HG02981 (cell line): ENCODE results near the gene CACNA1A.
"Not testable (repeated sequence)": the region's sequence is repeated elsewhere in the genome, so short reads cannot be mapped to it uniquely, and the experiment has no call there.

Source experiments
- ATAC-seq: cut with Tn5 transposase; IDR thresholded peaks from one replicate; pipeline ENCODE4 v1.9.1; 2021; ENCODE audit warnings: mild to moderate bottlenecking, moderate library complexity; ENCODE audit not compliant: unreplicated experiment

The CACNA1A gene

DNA sequence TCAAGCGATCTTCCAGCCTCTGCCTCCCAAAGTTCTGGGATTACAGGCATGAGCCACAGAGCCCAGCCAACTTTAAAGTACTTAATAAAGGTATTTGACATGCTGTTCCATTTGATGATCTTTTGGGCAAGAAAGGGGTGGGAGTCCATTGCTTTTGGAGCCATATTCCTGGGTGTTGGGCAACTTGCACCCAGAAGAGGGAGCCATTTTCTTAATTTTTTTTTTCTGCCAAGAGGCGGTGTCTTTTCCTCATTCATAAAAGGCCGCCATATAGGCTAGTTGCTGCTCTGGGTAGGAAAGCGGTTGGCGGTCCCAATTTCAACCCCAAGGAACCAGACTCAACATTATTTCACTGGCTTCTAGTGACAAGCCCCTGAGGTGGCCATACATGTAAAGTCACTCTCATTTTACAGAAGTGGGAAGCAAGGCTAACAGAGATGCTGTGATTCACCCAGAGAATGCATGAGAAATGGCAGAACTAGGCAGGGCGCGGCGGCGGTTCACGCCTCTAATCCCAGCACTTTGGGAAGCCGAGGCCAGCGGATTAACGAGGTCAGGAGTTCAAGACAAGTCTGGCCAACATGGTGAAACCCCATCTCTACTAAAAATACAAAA lies 139.6 kb downstream of the CACNA1A start:
- ATAC-seq = no peak

DNA sequence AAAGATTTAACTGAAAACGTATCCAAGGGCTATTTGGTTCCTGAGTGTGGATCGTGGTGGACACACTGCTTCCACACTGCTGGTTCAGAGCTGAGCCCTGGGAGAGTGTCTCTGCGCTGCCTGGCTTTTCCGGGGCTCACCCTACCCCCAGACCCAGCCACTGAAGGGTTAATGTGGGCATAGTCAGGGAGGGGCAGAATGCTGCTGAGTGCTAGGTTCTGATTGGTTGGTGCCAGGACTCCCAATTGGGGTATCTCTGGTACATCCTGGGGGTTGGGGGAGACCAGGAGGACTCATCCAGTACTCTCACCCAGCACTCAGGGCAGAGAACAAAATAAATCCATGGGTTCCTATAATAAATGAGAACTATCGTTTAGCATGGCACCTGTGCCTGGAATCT lies 142.3 kb downstream of the CACNA1A start:
- ATAC-seq = no peak

DNA sequence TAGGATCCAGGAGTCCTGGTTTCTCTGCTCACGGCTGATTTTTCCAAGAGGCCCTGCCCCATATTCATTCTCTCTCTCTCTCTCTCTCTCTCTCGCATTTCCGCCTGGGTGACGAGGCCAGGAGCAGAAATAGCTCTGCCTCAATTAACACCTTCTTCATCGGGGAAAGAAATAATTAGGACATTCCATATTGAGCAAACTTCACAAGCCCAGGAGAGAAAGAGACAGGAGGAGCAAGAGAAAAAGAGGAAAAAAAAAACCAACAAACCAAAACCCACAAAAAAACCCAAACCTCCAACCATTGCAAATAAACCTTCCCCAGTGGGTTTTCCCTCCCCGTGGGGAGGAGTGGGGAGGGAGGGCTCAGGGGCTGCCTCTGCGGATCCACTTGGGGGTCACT lies 143.0 kb downstream of the CACNA1A start:
- ATAC-seq = no peak

DNA sequence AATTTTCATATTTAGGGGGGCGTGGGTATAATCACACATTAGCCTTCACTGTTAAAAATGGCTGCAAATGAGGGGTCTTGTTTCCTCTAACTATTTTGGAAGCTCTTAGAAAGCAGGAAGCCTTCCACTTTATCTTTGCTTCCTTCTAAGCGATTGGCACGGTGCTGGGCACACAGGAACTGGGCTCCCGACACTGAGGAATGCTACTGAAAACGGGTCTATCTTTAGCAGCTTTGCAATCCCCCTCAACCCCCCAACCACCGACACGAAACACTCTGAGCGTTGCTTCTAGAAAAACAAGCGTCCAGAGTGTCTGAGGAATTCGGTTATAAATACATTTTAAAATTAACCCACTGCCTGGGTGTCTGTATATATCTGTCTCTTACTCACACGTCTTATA lies 143.6 kb downstream of the CACNA1A start:
- no peak for ATAC-seq

DNA sequence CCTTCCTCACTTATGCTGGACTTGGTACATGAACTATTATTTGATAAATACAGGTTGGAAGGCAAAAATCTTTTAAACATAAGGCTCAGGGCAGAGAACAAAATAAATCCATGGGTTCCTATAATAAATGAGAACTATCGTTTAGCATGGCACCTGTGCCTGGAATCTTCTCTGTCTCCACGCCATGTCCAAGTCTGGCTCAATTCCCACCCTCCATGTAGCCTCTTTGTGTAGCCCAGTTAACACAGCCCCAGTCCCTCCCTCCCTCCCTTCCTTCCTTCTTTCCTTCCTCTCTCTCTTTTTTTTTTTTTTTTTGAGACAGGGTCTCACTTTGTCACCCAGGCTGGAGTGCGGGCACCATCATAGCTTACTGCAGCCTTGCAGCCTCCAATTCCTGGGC lies 144.6 kb downstream of the CACNA1A start:
- ATAC-seq = not testable (repeated sequence)

DNA sequence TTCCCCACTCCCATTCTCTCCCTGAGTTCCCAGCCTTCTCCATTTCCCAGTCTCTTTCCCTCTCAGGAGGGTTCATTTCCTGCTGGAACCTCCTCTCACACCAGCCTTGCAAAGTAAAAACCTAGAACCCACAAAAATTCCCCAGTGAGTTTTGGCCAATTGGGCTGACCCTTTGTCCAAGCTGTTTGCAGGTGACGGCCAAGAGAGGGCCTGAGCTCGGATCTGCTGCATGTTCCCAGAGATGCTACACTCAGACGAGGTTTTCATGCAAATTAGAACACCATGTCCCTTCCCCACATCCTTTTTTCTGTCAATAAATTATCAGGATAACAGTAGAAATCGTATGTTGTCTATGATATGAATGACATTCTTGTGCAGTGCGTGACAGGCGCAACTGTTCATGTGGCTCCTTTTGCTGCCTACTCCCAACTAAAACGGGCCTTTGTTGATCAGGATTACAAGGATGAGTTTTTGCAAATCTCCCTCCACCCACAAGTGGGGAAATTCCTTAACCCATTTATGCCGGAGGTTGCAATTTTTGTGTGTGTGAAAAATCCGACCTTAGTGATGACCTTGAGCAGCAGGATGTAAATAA lies 149.5 kb downstream of the CACNA1A start:
- no peak for ATAC-seq

DNA sequence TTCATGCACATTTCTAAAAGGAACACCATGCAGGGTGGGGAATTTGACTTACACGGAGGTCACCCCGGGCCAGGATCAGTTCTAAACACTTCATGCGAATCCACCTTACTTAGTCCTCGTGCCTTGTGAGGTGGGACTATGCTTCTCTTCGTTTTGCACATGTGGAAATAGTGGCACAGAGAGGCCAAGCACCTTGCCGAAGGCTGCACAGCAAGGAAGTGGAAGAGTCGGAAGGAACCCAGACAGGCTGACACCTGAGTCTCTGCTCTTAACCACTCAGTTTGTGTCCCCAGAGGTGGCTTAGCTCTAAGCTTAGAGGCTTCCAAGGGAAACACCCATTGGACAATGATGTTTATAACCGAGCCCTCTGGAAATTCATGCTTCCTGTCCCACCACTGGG lies 150.1 kb downstream of the CACNA1A start:
- ATAC-seq = no peak

DNA sequence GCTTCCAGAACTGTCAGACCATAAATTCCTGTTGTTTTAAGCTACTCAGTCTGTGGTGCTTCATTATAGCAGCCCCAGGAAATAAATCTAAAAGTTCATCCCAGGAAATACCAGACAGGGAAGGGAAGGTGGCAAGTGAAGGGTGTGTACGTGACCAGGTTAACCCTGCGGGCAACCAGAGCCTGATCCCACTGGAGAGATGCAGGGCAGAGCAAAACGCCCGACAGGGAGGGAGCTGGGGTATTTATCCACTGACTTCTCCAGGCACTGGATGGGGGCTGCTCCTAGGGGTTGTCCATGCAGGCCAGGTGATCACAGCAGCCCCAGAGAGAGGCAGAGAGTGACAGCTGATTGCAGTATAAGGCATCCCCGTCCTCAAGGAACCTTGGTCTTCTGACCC lies 150.9 kb downstream of the CACNA1A start:
- ATAC-seq = no peak

DNA sequence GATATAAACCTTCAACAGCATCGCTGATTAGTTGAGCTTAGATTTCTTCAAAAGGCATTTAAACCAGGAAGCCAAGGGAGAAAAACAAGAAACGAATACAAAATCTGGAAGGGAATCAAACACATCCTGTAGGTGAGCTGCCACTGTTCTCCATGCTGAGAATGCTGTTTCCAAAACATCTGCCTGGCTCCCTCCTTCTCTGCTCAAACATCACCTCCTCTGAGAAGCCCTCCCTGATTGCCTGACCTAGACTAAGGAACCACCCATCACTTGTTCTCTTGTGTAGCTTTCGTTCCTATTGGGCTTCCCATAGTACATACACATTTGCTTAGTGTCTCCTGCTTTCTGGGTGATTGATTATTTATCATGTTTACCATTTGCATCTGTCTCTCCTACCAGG lies 152.7 kb downstream of the CACNA1A start:
- no peak for ATAC-seq

DNA sequence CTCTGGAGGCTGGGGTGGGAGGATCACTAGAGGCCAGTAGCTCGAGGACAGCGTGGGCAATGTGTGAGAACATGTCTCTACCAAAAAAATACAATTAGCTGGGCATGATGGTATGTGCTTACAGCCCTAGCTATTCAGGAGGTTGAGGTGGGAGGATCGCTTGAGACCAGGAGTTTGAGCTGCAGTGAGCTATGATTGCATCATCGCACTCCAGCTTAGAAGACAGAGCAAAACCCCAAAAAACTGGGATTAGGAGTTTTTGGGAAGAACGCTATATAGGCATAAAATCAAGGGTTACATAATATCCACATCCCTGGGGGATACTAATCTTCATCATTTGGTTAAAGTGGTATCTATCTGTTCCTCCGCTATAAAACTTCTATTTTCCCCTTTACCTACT lies 155.5 kb downstream of the CACNA1A start:
- no peak for ATAC-seq

DNA sequence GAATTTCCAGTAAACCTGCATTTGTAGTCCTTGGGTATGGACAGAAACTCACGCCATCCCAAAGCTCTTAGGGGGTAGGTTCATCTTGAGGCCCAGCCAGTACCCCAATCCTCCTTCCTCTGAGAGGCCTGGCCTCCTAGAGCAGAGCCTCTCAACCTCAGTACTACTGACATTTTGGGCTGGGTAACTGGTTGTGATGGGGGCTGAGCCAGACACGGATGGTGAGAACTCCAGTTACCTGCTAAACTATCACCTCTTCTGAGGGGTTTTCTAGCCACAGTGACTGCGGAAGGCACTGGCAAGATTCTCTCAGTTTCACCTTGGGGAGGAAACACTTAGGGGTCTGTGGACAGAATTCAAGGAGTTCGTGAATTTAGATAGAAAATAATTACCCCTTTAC lies 156.2 kb downstream of the CACNA1A start:
- no peak for ATAC-seq

DNA sequence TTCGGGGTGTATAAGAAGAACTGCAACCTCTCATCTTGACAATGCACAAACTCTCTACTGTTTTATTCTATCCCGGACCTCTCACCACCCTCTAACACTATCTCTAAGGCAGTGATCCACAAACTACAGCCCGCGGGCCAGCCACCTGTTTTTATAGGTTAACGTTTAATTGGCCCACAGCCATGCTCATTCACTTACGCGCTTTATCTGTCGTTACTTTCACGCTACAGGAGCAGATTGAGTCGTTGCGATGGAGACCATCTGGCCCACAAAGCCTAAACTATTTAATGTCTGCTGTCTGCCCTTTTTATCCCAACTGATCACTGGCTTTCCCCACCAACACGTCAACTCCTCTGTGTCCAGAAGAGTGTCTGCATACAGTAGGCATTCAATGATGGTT lies 158.9 kb downstream of the CACNA1A start:
- ATAC-seq = no peak

DNA sequence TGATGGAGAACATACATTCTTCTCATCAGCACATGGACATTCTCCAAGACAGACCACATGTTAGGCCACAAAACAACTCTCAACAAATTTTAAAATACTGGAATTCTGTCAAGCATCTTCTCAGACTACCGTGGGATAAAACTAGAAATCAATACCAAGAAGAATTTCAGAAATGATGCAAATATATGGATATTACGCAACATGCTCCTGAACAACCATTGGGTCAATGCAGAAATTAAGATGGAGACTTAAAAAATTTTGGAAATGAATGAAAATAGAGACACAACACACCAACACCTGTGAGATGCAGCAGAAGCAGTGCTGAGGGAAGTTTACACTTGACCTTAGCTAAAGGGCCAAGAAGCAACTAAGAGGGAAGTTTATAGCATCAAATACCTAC lies 162.8 kb downstream of the CACNA1A start:
- ATAC-seq = no peak

DNA sequence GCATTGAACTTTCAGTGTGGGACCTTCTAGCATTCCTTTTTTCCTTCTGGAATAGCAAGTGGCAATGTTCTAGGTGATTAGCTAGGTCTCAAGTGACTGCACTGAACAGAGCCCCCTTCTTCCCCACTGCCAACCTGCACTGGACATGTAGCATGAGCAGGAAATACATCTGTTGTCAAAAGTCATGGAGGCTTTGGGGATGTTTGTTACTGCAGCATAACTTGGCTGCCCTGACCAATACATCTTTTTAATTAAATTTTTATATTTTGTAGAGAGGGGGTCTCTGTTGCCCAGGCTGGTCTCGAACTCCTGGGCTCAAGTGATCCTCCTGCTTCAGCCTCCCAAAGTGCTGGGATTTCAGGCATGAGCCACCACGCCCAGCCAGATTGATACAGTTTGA lies 163.6 kb downstream of the CACNA1A start:
- ATAC-seq = no peak

DNA sequence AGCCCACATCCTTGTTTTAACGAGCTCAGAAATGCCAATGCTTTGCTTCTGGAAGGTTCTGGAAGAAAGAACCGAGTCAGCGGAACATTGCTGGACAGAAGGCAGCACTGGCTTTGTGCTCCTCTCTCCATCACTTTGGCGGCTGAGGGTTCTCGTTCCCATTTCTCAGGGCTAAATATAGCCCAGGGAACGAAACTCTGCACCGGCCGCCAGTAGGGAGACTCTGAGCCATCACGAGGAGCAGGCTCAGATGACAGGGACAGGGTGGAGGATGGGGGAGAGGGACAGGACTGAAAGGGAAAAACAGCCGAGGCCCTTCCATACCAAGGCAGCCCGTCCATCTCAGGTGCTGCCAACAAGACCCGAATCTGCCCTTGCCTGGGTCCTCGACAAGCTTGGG lies 166.4 kb downstream of the CACNA1A start:
- ATAC-seq = no peak

DNA sequence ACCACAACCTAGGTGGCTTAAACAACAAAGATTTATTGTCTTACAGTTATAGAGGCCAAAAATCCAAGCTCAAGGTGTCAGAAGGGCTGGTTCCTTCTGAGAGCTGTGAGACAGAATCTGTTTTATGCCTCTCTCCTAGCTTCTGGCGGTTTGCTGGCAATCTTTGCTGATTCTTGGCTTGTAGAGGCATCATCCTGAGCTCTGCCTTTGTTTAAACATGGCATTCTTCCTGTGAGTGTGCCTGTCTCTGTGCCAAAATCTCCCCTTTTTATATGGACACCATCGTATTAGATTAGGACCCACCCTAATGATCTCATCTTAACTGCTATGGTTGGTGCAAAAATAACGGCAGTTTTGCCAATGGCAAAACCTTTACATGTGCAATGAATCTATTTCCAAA lies 169.1 kb downstream of the CACNA1A start:
- ATAC-seq = no peak

DNA sequence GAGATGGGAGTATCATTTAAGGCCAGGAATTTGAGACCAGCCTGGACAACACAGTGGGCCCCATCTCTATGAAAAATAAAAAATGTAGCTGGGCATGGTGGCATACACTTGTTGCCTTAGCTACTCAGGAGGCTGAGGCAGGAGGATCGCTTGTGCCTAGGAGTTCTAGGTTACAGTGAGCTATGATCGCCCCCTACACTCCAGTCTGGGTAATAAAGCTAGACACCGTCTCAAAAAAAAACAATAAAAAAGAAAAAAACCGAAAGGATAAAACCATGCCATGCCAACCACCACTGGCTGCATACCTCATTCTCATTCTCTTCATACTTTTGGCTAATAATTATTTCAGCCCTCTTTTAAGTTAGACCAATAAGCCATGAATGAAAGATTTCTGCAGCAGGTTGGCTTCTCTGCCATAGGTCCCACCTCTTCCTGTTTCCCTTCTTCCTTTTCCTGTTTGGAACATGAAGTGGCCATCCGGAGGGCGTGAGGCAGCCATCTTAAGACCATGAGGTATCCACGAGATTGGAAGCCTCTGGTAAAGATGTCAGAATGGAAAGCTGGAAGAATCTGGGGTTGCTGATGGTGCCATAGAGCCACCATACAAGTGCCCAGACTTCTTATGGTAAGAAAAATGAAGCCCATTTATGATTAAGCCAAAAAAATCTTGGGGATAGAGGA lies 171.3 kb downstream of the CACNA1A start:
- ATAC-seq = no peak

DNA sequence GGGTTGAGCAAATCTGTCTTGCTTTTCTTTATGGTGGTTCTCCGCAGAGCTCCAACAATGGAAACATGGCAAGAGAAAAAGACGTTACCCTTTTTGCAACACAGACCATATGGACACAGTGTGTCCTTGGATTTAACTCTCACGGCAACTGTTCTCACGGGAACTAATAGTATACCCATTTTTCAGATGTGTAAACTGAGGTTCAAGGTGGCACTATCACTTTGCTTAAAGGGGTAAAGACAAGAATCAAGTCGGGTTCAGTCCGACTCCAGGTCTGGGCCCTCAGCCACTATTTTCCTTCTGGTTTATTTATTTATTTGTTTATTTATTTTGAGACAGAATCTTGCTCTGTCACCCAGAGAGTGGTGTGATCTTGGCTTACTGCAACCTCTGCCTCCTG lies 176.0 kb downstream of the CACNA1A start:
- no peak for ATAC-seq

DNA sequence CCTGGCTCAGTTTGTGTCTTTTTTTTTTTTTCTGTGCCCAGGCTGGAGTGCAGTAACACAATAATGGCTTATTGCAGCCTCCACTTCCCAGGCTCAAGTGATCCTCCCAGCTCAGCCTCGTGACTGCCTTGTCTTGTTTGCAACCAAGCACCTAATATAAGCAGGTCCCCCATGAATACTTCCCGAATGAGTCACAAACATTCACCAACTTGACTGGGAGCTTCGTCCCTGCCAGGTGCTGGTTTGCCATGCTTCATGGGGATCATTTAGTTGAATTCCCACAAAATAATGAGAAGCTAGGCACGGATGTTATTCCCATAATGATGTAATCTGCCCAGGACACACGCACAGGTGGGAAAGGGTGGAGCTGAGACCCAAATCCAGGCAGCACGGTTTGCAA lies 176.5 kb downstream of the CACNA1A start:
- no peak for ATAC-seq

DNA sequence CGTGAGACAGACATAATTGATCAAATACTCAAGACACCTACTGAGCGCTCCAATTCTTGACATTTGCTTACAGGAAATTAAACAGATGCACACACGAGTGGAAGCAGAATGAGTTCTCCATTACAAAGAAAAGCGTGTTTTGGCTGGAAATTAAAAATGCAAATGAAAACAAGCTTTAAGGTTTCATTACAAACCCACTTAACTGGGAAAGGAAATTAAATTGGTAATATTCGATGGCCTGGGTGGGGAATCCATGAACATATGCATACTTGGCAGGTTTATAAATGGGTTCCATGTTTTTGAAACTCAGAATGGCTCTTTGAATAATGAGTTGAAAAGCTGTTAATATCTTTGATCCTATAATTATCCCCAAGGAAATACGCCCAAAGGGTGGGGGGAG lies 178.0 kb downstream of the CACNA1A start:
- no peak for ATAC-seq

DNA sequence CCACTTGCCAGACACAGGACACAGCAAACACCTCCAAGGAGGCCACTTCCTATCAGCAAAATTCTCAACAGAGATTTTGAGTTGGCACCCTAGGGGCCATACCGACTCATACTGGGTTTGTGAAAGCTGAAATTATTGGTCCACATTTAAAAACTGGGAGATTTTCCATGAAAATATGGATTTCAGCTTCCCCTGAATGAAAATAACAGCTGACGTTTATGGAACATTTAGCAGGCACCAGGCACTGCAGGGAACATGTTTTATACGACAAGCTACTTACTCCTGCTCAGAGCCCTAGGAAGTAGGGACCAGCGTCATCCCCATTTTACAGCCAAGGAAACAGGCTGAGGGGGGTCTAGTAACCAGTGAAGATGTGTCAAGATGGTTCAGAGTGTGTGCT lies 186.8 kb downstream of the CACNA1A start:
- ATAC-seq = no peak

DNA sequence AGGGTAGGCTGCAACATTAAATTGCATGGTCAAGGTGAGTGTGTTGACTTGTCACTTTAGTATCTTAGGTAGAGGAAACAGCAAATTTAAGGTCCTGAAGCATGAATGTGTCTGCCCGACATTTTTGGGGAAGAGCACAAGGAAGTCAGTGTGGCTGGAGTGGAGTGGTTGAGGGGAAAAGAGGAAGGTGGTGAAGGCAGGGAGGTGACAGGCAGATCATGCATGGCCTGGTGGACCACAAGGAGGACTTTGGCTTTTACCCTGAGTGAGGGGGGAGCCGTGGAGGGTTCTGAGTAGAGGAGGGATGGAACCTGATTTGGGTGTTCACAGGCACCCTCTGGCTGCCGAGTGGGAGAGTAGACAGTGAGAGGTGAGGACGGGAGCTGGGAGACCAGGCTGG lies 188.1 kb downstream of the CACNA1A start:
- no peak for ATAC-seq

DNA sequence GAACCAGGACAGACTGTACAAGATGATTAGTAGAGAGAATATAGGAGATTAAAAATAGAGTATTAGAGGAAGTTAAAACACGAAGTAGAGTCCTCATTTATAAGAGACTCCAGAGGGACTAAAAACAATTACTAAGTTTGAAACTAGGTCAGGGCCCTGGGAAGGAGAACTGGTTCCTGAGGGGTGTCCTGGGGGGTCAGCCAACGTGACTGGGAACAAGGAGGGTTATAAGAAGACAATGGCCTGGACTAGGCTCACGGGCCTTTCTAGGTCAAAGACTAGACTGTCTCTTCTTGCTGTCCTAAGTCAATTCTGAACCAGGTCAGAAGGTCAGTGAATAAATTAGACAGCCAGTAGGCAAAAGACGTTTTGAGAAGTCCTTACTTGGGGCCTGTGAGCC lies 190.8 kb downstream of the CACNA1A start:
- no peak for ATAC-seq
